HEK293 (cell line): ENCODE results near the gene DNAJC17.

Source experiments
- CTCF ChIA-PET: fragments of 350-600 bp; formaldehyde crosslinking; extraction: SDS; loops from one replicate; lab custom pipeline; 2021; ENCODE audit warnings: antibody characterized with exemption; lab: Yijun Ruan, JAX
- POLR2A ChIA-PET: fragments of 300-600 bp; formaldehyde crosslinking; extraction: SDS; loops from one replicate; lab custom pipeline; 2020; ENCODE audit warnings: antibody characterized with exemption, inconsistent platforms; lab: Yijun Ruan, JAX
- H3K27ac ChIP-seq: fragments of 200-500 bp; sonication (Bioruptor generic); 2 replicates; pipeline ENCODE4 v1.5.1; 2014; ENCODE audit warnings: low read depth, low read length, control low read depth, inconsistent platforms; ENCODE audit errors: extremely low read depth
- H3K36me3 ChIP-seq, 2 experiments: fragments of 200-500 bp in 1 of 2; sonication (Bioruptor generic) in 1 of 2; 1 replicate in 1 of 2; 2 replicates in 1 of 2; pipeline ENCODE4 v1.5.1; 2014 to 2017; ENCODE audit warnings: inconsistent platforms in 2 of 2, low read length in 2 of 2; ENCODE audit not compliant: control insufficient read depth in 2 of 2, insufficient read depth in 1 of 2
- H3K4me1 ChIP-seq: fragments of 200-500 bp; sonication (Bioruptor generic); 2 replicates; pipeline ENCODE4 v1.5.1; 2014; ENCODE audit warnings: mild to moderate bottlenecking, low read length, inconsistent platforms; ENCODE audit not compliant: control insufficient read depth, insufficient read depth
- H3K4me3 ChIP-seq: 2 replicates; pipeline ENCODE4 v1.5.1; 2011; ENCODE audit warnings: low read depth, mild to moderate bottlenecking, control low read depth, low read length, moderate library complexity
- H3K9me3 ChIP-seq: fragments of 200-500 bp; sonication (Bioruptor generic); 2 replicates; pipeline ENCODE4 v1.5.1; 2014; ENCODE audit warnings: low read depth, low read length, inconsistent platforms; ENCODE audit not compliant: control insufficient read depth, insufficient read depth
- BCL11A ChIP-seq: fragments of 450-650 bp; formaldehyde crosslinking; IDR thresholded peaks from 2 replicates; pipeline ENCODE4 v1.5.1; 2016; ENCODE audit warnings: low read depth, missing biosample characterization, missing genetic modification characterization
- BCL6B ChIP-seq: fragments of 450-650 bp; formaldehyde crosslinking; IDR thresholded peaks from 2 replicates; pipeline ENCODE4 v1.5.1; 2017; ENCODE audit warnings: missing biosample characterization, missing genetic modification characterization
- EGR2 ChIP-seq: fragments of 450-650 bp; formaldehyde crosslinking; IDR thresholded peaks from 2 replicates; pipeline ENCODE4 v1.5.1; 2016; ENCODE audit warnings: low read depth, missing biosample characterization, missing genetic modification characterization
- GLI2 ChIP-seq: fragments of 450-650 bp; formaldehyde crosslinking; IDR thresholded peaks from 2 replicates; pipeline ENCODE4; 2017; ENCODE audit warnings: missing biosample characterization, missing genetic modification characterization, low read depth, borderline replicate concordance
- GLIS1 ChIP-seq: fragments of 450-650 bp; formaldehyde crosslinking; IDR thresholded peaks from 2 replicates; pipeline ENCODE4 v1.5.1; 2016; ENCODE audit warnings: missing biosample characterization, missing genetic modification characterization
- HOXC10 ChIP-seq: sonication (generic); formaldehyde crosslinking; IDR thresholded peaks from 2 replicates; pipeline ENCODE4 v1.8.1; 2023; ENCODE audit warnings: mild to moderate bottlenecking, missing genetic modification reagents
- KLF1 ChIP-seq: fragments of 450-650 bp; formaldehyde crosslinking; IDR thresholded peaks from 2 replicates; pipeline ENCODE4 v1.5.1; 2016; ENCODE audit warnings: missing biosample characterization, missing genetic modification characterization
- REST ChIP-seq: fragments of 450-650 bp; formaldehyde crosslinking; IDR thresholded peaks from 2 replicates; pipeline ENCODE4 v1.5.1; 2016; ENCODE audit warnings: missing biosample characterization, missing genetic modification characterization
- TCF7L2 ChIP-seq: IDR thresholded peaks from 2 replicates; pipeline ENCODE4 v1.6.1; 2011; ENCODE audit warnings: low read depth, mild to moderate bottlenecking, inconsistent platforms, low read length, moderate library complexity, borderline replicate concordance
- ZNF148 ChIP-seq: fragments of 450-650 bp; formaldehyde crosslinking; IDR thresholded peaks from 2 replicates; pipeline ENCODE4 v1.5.0; 2017; ENCODE audit warnings: missing biosample characterization, missing genetic modification characterization, borderline replicate concordance
- ZNF157 ChIP-seq: fragments of 450-650 bp; formaldehyde crosslinking; IDR thresholded peaks from 2 replicates; pipeline ENCODE4 v1.5.1; 2016; ENCODE audit warnings: missing biosample characterization, missing genetic modification characterization
- ZNF24 ChIP-seq: fragments of 450-650 bp; formaldehyde crosslinking; IDR thresholded peaks from 2 replicates; pipeline ENCODE4 v1.5.1; 2016; ENCODE audit warnings: missing biosample characterization, missing genetic modification characterization
- ZNF274 ChIP-seq, 2 experiments: fragments of 200-500 bp in 1 of 2; fragments of 450-650 bp in 1 of 2; sonication (Bioruptor generic) in 1 of 2; formaldehyde crosslinking in 1 of 2; IDR thresholded peaks; 2 replicates each; pipeline versions ENCODE4 v1.5.1 to v1.6.1; 2014 to 2016; ENCODE audit warnings: borderline replicate concordance in 1 of 2, inconsistent platforms in 1 of 2, low read length in 1 of 2, missing biosample characterization in 1 of 2, missing genetic modification characterization in 1 of 2
- ZNF341 ChIP-seq: fragments of 450-650 bp; formaldehyde crosslinking; IDR thresholded peaks from 2 replicates; pipeline ENCODE4; 2016; ENCODE audit warnings: low read depth, missing biosample characterization, missing genetic modification characterization
- ZNF354C ChIP-seq: fragments of 450-650 bp; formaldehyde crosslinking; IDR thresholded peaks from 2 replicates; pipeline ENCODE4 v1.5.1; 2016; ENCODE audit warnings: missing biosample characterization, missing genetic modification characterization, low read depth, borderline replicate concordance
- ZNF362 ChIP-seq: fragments of 450-650 bp; formaldehyde crosslinking; IDR thresholded peaks from 2 replicates; pipeline ENCODE4 v1.5.1; 2016; ENCODE audit warnings: missing biosample characterization, missing genetic modification characterization
- ZNF391 ChIP-seq: fragments of 450-650 bp; formaldehyde crosslinking; IDR thresholded peaks from 2 replicates; pipeline ENCODE4 v1.5.1; 2016; ENCODE audit warnings: low read depth, missing biosample characterization, missing genetic modification characterization, borderline replicate concordance
- ZNF488 ChIP-seq: fragments of 450-650 bp; formaldehyde crosslinking; IDR thresholded peaks from 2 replicates; pipeline ENCODE4 v1.5.1; 2016; ENCODE audit warnings: missing biosample characterization, missing genetic modification characterization
- ZNF561 ChIP-seq: fragments of 450-650 bp; IDR thresholded peaks from 2 replicates; pipeline ENCODE4 v1.5.1; 2018; ENCODE audit warnings: missing biosample characterization, missing genetic modification characterization, borderline replicate concordance
- ZNF585B ChIP-seq: fragments of 450-650 bp; formaldehyde crosslinking; IDR thresholded peaks from 2 replicates; pipeline ENCODE4 v1.5.1; 2016; ENCODE audit warnings: missing biosample characterization, missing genetic modification characterization
- ZNF670 ChIP-seq: fragments of 450-650 bp; formaldehyde crosslinking; IDR thresholded peaks from 2 replicates; pipeline ENCODE4 v1.5.1; 2016; ENCODE audit warnings: missing biosample characterization, missing genetic modification characterization, low read depth
- ZNF692 ChIP-seq: fragments of 450-650 bp; formaldehyde crosslinking; IDR thresholded peaks from 2 replicates; pipeline ENCODE4 v1.5.1; 2016; ENCODE audit warnings: missing biosample characterization, missing genetic modification characterization

The DNAJC17 gene

GRCh38 chr15:40775740-40776536 lies 31.3 kb downstream of the DNAJC17 start (continued):
- TF ChIP-seq ZNF692 (tag by site-specific recombination) (no peak), ZNF670 (tag by site-specific recombination) (no peak), EGR2 (no peak), ZNF274 (IDR thresholded peaks at IDR 0.05; ENCODE audit: low read length) (no peak), ZNF274 (tag by site-specific recombination; IDR thresholded peaks at IDR 0.05; ENCODE audit: borderline replicate concordance) (no peak), ZNF585B (tag by site-specific recombination) (no peak), TCF7L2 (no peak), ZNF24 (no peak), BCL6B (no peak), GLIS1 (tag by site-specific recombination) (no peak), ZNF561 (tag by site-specific recombination) (no peak), ZNF341 (tag by site-specific recombination) (no peak), ZNF148 (tag by site-specific recombination) (no peak)

GRCh38 chr15:40775007-40775406 lies 32.3 kb downstream of the DNAJC17 start:
- POLR2A ChIA-PET, result no interaction called here
- H3K4me3 ChIP-seq, result no peak overlapping the region
- no peak for TF ChIP-seq ZNF362 (tag by site-specific recombination)
- no peak for TF ChIP-seq ZNF157
- no peak for TF ChIP-seq ZNF354C (tag by site-specific recombination)
- no peak for TF ChIP-seq ZNF391 (tag by site-specific recombination)
- TF ChIP-seq REST, result no peak
- TF ChIP-seq BCL11A (tag by site-specific recombination), result no peak
- TF ChIP-seq HOXC10 (CRISPR knock-in tag), result no peak
- TF ChIP-seq KLF1 (tag by site-specific recombination), result no peak
- TF ChIP-seq GLIS1 (tag by site-specific recombination), result no peak
- no peak for TF ChIP-seq GLI2 (tag by site-specific recombination)
- TF ChIP-seq ZNF488 (tag by site-specific recombination), result no peak
- CTCF ChIA-PET, result interaction anchor here (0.9 kb wide), 1 partner anchor 11 kb away, joined by 4 read pairs; no protein-coding TSS in a partner anchor
- no peaks in the 10 kb centered on the region for H3K9me3 ChIP-seq
- no peaks in the 10 kb centered on the region; the same call in 1 of the 2 replicates for H3K4me1 ChIP-seq
- H3K27ac ChIP-seq, result no peak overlapping the region
- peaks cover 12 to 63% of the 10 kb centered on the region in 2 experiments; a peak in 2 of 3 replicates for H3K36me3 ChIP-seq
